Right cardiac atrium (tissue), 5 donors: Measurements from ENCODE around the gene KRT77. TPM values are rescaled to one million over a fixed set of nuclear protein-coding genes. Genes with fewer than 3 reads are reported as not detected.
"Not testable (repeated sequence)": the region's sequence is repeated elsewhere in the genome, so short reads cannot be mapped to it uniquely, and the experiment has no call there.

ENCODE experiments used
- ATAC-seq, 2 donors: fragments of 200-7000 bp; cut with Tn5 transposase; one replicate each; pipeline versions ENCODE4 v1.8.0 to v1.9.1; 2020; ENCODE audit warnings: moderate library complexity in 2 of 2, mild to moderate bottlenecking in 1 of 2
- DNase-seq, 3 donors: peaks; one replicate each; pipeline ENCODE4 v3.0.0-alpha.2; 2020
- H3K27ac ChIP-seq: one replicate; pipeline ENCODE4 v1.5.1; 2013; ENCODE audit warnings: mild to moderate bottlenecking, low read length, control low read depth, moderate library complexity
- H3K27me3 ChIP-seq: one replicate; pipeline ENCODE4 v1.6.1; 2013; ENCODE audit not compliant: control insufficient read depth, insufficient read depth
- H3K4me1 ChIP-seq: one replicate; pipeline ENCODE4 v1.6.1; 2013; ENCODE audit warnings: low read length; ENCODE audit not compliant: control insufficient read depth, insufficient read depth
- H3K4me3 ChIP-seq: one replicate; pipeline ENCODE4 v1.5.1; 2013; ENCODE audit warnings: low read length, control low read depth
- H3K9me3 ChIP-seq: one replicate; pipeline ENCODE4 v1.6.1; 2013; ENCODE audit warnings: low read length; ENCODE audit not compliant: control insufficient read depth
- WGBS: extraction: QIAGEN DNeasy Blood & Tissue Kit; methylation state at CpG from one replicate; pipeline ENCODE4 v1.1.7; 2013; 5-methylcytosine and 5-hydroxymethylcytosine counted together
- intact Hi-C, 4 donors: fragments of 100-400 bp; cut with DNase I; formaldehyde crosslinking; loops; one replicate each; pipeline versions ENCODE4 v1.11.0 to v1.14.0; 2022 to 2023
- polyA plus RNA-seq: library from polyadenylated mRNA; stranded (reverse); fragments of 200-250 nt; gene quantifications from one replicate; pipeline ENCODE4 v1.2.3, GENCODE V29; 2013
- total RNA-seq, 4 donors: library from RNA; stranded (reverse); fragmentation: NEBNext Ultra II Directional; extraction: Animal tissue kit (Norgen Biotek cat#: 25700); gene quantifications; one replicate each; pipeline ENCODE4 v1.2.1, GENCODE V29; 2021
- donor health status: healthy with polysubstance abuse.
- donor health status: DM: no; HTN: yes; CAD: no.
- donor health status: DM: no; HTN: no; CAD: no.
- donor health status: DM: no; HTN: yes; CAD: no; lungs with severe emphysema.
- donor health status: DM: yes; HTN: yes; CAD: no.

The KRT77 gene
- total and polyA plus RNA-seq, 5 donors: not detected

- Histone ChIP-seq H3K4me3 (no peak overlapping the region), H3K27ac (no peak overlapping the region), H3K4me1 (no peaks in the 10 kb centered on the region), H3K9me3 (no peaks in the 10 kb centered on the region), H3K27me3 (no peaks in the 10 kb centered on the region)
- DNase-seq: no peak
- intact Hi-C loops: no loop called here
- no peak for ATAC-seq
- 49% methylated on average over 3 of the region's 3 CpGs for WGBS
These were observed 18.6 kb upstream of the KRT77 start for GRCh38 chr12:52721838-52722470.

GRCh38 chr12:52720365-52720886 is 17.1 kb upstream of the KRT77 start:
- 79% methylated on average over 8 of the region's 8 CpGs for WGBS
- no peaks in the 10 kb centered on the region for H3K27me3 ChIP-seq
- no peaks in the 10 kb centered on the region for H3K9me3 ChIP-seq
- no peak overlapping the region for H3K27ac ChIP-seq
- ATAC-seq (no peak), DNase-seq (no peak)
- no peak overlapping the region for H3K4me3 ChIP-seq
- intact Hi-C loops: no loop called here
- H3K4me1 ChIP-seq: no peaks in the 10 kb centered on the region

- ATAC-seq (no peak), DNase-seq (no peak)
- Histone ChIP-seq H3K4me1 (no peaks in the 10 kb centered on the region), H3K27ac (no peak overlapping the region), H3K27me3 (no peaks in the 10 kb centered on the region), H3K9me3 (no peaks in the 10 kb centered on the region), H3K4me3 (no peak overlapping the region)
- intact Hi-C loops: no loop called here
- WGBS: 91% methylated on average over 5 of the region's 5 CpGs
These were observed 12.7 kb upstream of the KRT77 start for GRCh38 chr12:52716061-52716460.

DNA sequence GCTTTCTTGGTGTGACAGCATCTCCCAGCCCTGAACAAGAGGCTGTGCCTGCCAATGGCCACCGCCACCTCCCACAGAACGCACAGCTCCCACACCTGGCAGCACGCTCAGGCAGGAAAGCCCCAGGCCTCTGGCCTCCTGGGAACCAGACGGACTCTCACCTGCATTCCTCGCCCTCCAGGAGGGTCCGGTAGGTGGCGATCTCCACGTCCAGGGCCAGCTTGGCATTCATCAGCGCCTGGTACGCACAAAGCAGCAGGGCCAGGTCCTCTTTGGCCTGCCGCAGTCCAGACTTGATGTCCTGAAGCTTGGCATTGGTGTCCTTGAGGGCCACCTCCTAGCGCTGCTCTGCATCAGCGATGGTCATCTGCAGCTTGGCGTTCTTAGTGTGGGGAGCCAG is 12.1 kb upstream of the KRT77 start:
- WGBS: 78% methylated on average over 14 of the region's 14 CpGs
- H3K27ac ChIP-seq: no peak overlapping the region
- H3K27me3 ChIP-seq: no peaks in the 10 kb centered on the region
- H3K4me1 ChIP-seq: no peaks in the 10 kb centered on the region
- intact Hi-C loops: no loop called here
- H3K9me3 ChIP-seq: no peaks in the 10 kb centered on the region
- no peak overlapping the region for H3K4me3 ChIP-seq
- DNase-seq: no peak
- ATAC-seq: no peak

- no peaks in the 10 kb centered on the region for H3K4me1 ChIP-seq
- H3K27me3 ChIP-seq: no peaks in the 10 kb centered on the region
- H3K27ac ChIP-seq: no peak overlapping the region
- H3K4me3 ChIP-seq: no peak overlapping the region
- no peak for DNase-seq
- no peaks in the 10 kb centered on the region for H3K9me3 ChIP-seq
- 72% methylated on average over 4 of the region's 4 CpGs for WGBS
- intact Hi-C loops: no loop called here
- no peak for ATAC-seq
These were observed 11.6 kb upstream of the KRT77 start for GRCh38 chr12:52714887-52715281.

DNA sequence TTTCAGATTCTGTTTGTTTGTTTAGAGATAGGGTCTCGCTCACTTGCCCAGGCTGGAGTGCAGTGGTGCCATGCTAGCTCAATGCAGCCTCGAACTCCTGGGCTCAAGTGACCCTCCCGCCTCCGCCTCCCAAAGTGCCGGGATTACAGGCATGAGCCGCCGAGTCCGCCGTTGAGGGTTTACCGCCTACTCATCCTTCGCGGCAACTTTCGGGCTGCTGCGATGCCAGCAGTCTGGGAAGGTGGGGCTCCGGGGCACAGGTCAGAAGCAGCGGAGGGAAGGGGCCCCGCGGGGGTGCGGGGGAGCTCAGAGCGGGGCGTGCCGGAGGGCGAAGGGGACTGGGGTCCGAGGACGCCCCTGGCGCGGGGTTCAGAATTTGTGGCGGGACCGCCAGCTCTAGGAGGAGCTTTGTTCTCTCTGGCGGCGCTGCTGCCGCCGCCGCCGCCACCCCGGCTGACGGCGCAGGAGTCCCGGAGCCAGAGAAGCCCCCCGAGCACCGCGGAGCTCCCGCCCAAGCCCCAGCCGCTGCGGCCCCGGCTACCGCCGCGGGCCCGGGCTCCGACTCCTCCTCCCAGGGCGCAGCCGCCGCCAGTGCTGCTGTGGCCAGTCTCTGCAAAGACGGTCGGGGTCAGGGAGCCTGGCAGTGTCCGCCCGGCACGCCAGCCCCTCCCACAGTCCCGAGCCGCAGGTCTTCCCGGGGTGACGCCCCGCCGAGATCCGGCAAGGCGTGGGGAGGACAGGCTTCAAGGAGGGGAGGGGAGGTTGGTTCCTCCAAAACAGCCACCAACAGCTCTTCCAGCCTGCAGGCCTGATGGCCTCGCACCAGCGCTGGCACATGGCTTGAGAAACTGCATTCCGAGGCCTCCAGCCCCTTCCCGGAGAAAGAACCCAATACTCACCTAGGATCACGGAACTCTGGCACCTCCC is 10.9 kb upstream of the KRT77 start:
- Histone ChIP-seq H3K27me3 (no peaks in the 10 kb centered on the region), H3K9me3 (no peaks in the 10 kb centered on the region), H3K27ac (no peak overlapping the region), H3K4me3 (peak overlapping the region; percentile 1), H3K4me1 (no peaks in the 10 kb centered on the region)
- peak in 1 of 3 donors; percentile 61 for DNase-seq
- 5% methylated on average over 72 of the region's 72 CpGs for WGBS
- ATAC-seq: peak; percentile 54 to 73
- intact Hi-C loops: no loop called here

DNA sequence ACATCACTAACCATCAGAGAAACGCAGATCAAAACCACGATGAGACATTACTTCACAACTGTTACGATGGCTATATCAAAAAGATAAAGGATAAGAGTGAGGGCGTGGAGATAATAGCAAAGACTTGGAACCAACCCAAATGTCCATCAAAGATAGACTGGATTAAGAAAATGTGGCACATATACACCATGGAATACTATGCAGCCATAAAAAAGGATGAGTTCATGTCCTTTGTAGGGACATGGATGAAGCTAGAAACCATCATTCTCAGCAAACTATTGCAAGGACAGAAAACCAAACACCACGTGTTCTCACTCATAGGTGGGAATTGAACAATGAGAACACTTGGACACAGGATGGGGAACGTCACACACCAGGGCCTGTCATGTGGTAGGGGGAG is 8.8 kb upstream of the KRT77 start:
- H3K9me3 ChIP-seq, intact Hi-C loops, H3K27me3 ChIP-seq, H3K4me1 ChIP-seq, H3K4me3 ChIP-seq, H3K27ac ChIP-seq, DNase-seq, ATAC-seq: not testable (repeated sequence)
- 79% methylated on average over 6 of the region's 6 CpGs for WGBS

- Histone ChIP-seq H3K9me3 (no peaks in the 10 kb centered on the region), H3K4me3 (no peak overlapping the region), H3K27ac (no peak overlapping the region), H3K4me1 (no peaks in the 10 kb centered on the region), H3K27me3 (no peaks in the 10 kb centered on the region)
- intact Hi-C loops: no loop called here
- WGBS: 91% methylated on average over 1 of the region's 1 CpG
- no peak for DNase-seq
- no peak for ATAC-seq
These were observed 7.4 kb upstream of the KRT77 start for GRCh38 chr12:52710730-52711129.

DNA sequence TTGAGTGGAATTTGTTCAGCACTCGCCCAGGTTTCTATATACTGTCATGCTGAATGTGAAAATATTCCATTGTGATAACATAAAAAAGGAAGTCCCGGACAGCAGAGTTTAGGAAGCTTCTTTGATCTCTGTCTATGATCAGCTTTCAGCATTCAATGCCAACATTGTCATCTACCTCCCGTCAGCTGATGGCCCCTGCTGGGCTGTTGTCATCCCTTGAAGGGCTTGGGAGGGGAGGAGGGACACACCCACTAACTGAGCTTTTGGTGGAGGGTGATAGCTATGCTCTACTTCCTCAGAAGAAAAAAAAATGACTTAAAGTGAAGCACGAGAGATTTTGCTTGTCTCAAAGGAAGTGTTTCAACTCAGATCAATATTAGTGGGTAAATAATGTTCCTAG is 4.7 kb upstream of the KRT77 start:
- H3K9me3 ChIP-seq: no peaks in the 10 kb centered on the region
- intact Hi-C loops: no loop called here
- no peak overlapping the region for H3K4me3 ChIP-seq
- H3K27ac ChIP-seq: no peak overlapping the region
- DNase-seq: no peak
- no peak for ATAC-seq
- WGBS: 45% methylated on average over 4 of the region's 4 CpGs
- H3K4me1 ChIP-seq: no peaks in the 10 kb centered on the region
- H3K27me3 ChIP-seq: no peaks in the 10 kb centered on the region

- DNase-seq (no peak), ATAC-seq (no peak)
- Histone ChIP-seq H3K9me3 (no peaks in the 10 kb centered on the region), H3K27ac (no peak overlapping the region), H3K27me3 (no peaks in the 10 kb centered on the region), H3K4me1 (peaks cover 4% of the 10 kb centered on the region), H3K4me3 (no peak overlapping the region)
- intact Hi-C loops: no loop called here
- WGBS: 56% methylated on average over 7 of the region's 7 CpGs
These were observed 1.1 kb upstream of the KRT77 start for GRCh38 chr12:52704464-52704863.

GRCh38 chr12:52703878-52704277 is 554 bp upstream of the KRT77 start:
- ATAC-seq (no peak), DNase-seq (no peak)
- peaks cover 8% of the 10 kb centered on the region for H3K4me1 ChIP-seq
- H3K4me3 ChIP-seq: no peak overlapping the region
- intact Hi-C loops: no loop called here
- H3K27ac ChIP-seq: no peak overlapping the region
- WGBS: 46% methylated on average over 1 of the region's 1 CpG
- no peaks in the 10 kb centered on the region for H3K9me3 ChIP-seq
- H3K27me3 ChIP-seq: no peaks in the 10 kb centered on the region
